Endothelial cell of umbilical vein (primary cell): ENCODE results near the gene CMIP. TPM values are rescaled to one million over a fixed set of nuclear protein-coding genes. Genes with fewer than 3 reads are reported as not detected.

ENCODE experiments used
- BruUV-seq: library from RNA; stranded (reverse); fragments of 400-500 nt; replicated peaks from 2 replicates; lab custom pipeline; 2021; lab: Mats Ljungman, UMichigan
- CTCF ChIA-PET: fragments of 300-600, 350-600 bp; sonication (Branson Sonifier 250); formaldehyde crosslinking; loops from one replicate; lab custom pipeline; 2021; ENCODE audit warnings: antibody characterized with exemption, inconsistent platforms; lab: Charles Lee
- POLR2A ChIA-PET: fragments of 300-600, 350-600 bp; sonication (Branson Sonifier 250); formaldehyde crosslinking; loops from one replicate; lab custom pipeline; 2021; ENCODE audit warnings: antibody characterized with exemption, inconsistent platforms; lab: Charles Lee
- DNase-seq: peaks from one replicate; pipeline ENCODE4 v3.0.0-alpha.2; 2011; ENCODE audit warnings: low read depth, low spot score
- FAIRE-seq: peaks from 2 replicates; lab custom pipeline; 2011; peaks lifted over from hg19 to GRCh38; lab: Jason Lieb, UNC
- H2AFZ ChIP-seq: 2 replicates; pipeline ENCODE4 v1.6.0; 2012; ENCODE audit warnings: low read depth, low read length, control low read depth, inconsistent platforms
- H3K27ac ChIP-seq: 2 replicates; pipeline ENCODE4 v1.5.1; 2011; ENCODE audit warnings: low read depth, mild to moderate bottlenecking, control low read depth, low read length, moderate library complexity; ENCODE audit not compliant: insufficient read depth
- H3K27me3 ChIP-seq, 2 experiments: 2 replicates each; pipeline versions ENCODE4 v1.6.0 to v1.6.1; 2011; ENCODE audit warnings: low read length in 2 of 2, mixed read lengths in 1 of 2; ENCODE audit not compliant: control insufficient read depth in 2 of 2, insufficient read depth in 2 of 2
- H3K36me3 ChIP-seq, 2 experiments: 2 replicates in 1 of 2; 3 replicates in 1 of 2; pipeline ENCODE4 v1.5.1; 2011; ENCODE audit warnings: low read length in 2 of 2, mild to moderate bottlenecking in 1 of 2, moderate library complexity in 1 of 2; ENCODE audit not compliant: control insufficient read depth in 2 of 2, insufficient read depth in 2 of 2; ENCODE audit errors: extremely low read depth in 1 of 2
- H3K4me1 ChIP-seq: 3 replicates; pipeline ENCODE4 v1.5.1; 2011; ENCODE audit warnings: mild to moderate bottlenecking, low read length; ENCODE audit not compliant: control insufficient read depth, insufficient read depth; ENCODE audit errors: extremely low read depth
- H3K4me2 ChIP-seq: 2 replicates; pipeline ENCODE4 v1.6.1; 2011; ENCODE audit warnings: low read length, control low read depth, mixed read lengths; ENCODE audit not compliant: insufficient read depth
- H3K4me3 ChIP-seq, 3 experiments: fragments of 200-600 bp in 1 of 3; sonication (generic), shearing (Covaris generic) in 1 of 3; replicated peaks in 1 of 3; 2 replicates each; pipeline ENCODE4 v1.5.1; 2011 to 2016; ENCODE audit warnings: control low read depth in 3 of 3, low read length in 3 of 3, mild to moderate bottlenecking in 2 of 3, inconsistent platforms in 1 of 3, low read depth in 1 of 3, moderate library complexity in 1 of 3; ENCODE audit not compliant: insufficient read depth in 1 of 3
- H3K79me2 ChIP-seq: 2 replicates; pipeline ENCODE4 v1.6.0; 2012; ENCODE audit warnings: low read length, inconsistent platforms; ENCODE audit not compliant: control insufficient read depth, insufficient read depth
- H3K9ac ChIP-seq: replicated peaks from 2 replicates; pipeline ENCODE3; 2011; ENCODE audit warnings: low read length, control low read depth; ENCODE audit not compliant: insufficient read depth; ENCODE audit errors: extremely low read depth
- H3K9me1 ChIP-seq: replicated peaks from 3 replicates; pipeline ENCODE4 v1.6.0; 2011; ENCODE audit warnings: mild to moderate bottlenecking, low read length; ENCODE audit not compliant: control insufficient read depth, insufficient read depth; ENCODE audit errors: extremely low read depth
- H3K9me3 ChIP-seq: replicated peaks from 2 replicates; pipeline ENCODE4 v1.5.1; 2012; ENCODE audit warnings: low read length, inconsistent platforms; ENCODE audit not compliant: control insufficient read depth, insufficient read depth
- H4K20me1 ChIP-seq: replicated peaks from 2 replicates; pipeline ENCODE3; 2011; ENCODE audit warnings: mild to moderate bottlenecking, low read length; ENCODE audit not compliant: control insufficient read depth, insufficient read depth; ENCODE audit errors: extremely low read depth
- CTCF ChIP-seq, 2 donors: IDR thresholded peaks; 1 replicate in 1 of 2; 2 replicates in 1 of 2; pipeline ENCODE4 v1.5.1; 2011; ENCODE audit warnings: low read length in 2 of 2, mild to moderate bottlenecking in 2 of 2, moderate library complexity in 2 of 2, control low read depth in 1 of 2, inconsistent platforms in 1 of 2, low read depth in 1 of 2; ENCODE audit not compliant: insufficient read depth in 1 of 2; ENCODE audit errors: extremely low read depth in 1 of 2
- EZH2 ChIP-seq: IDR thresholded peaks from 2 replicates; pipeline ENCODE4 v1.6.1; 2012; ENCODE audit warnings: borderline replicate concordance, low read depth, mild to moderate bottlenecking, moderate library complexity, low read length, inconsistent platforms; ENCODE audit not compliant: severe bottlenecking
- FOS ChIP-seq: IDR thresholded peaks from 2 replicates; pipeline ENCODE4 v1.6.1; 2011; ENCODE audit warnings: mild to moderate bottlenecking, low read length, moderate library complexity, borderline replicate concordance; ENCODE audit not compliant: insufficient read depth
- GATA2 ChIP-seq: IDR thresholded peaks from 2 replicates; pipeline ENCODE4 v1.7.0; 2011; ENCODE audit warnings: low read depth, mild to moderate bottlenecking, moderate library complexity, mixed read lengths, low read length; ENCODE audit not compliant: insufficient read length, insufficient read depth
- MYC ChIP-seq: IDR thresholded peaks from one replicate; pipeline ENCODE4 v1.6.1; 2011; ENCODE audit warnings: mild to moderate bottlenecking, low read depth, low read length
- POLR2AphosphoS5 ChIP-seq: IDR thresholded peaks from 2 replicates; pipeline ENCODE4 v1.6.1; 2012; ENCODE audit warnings: low read depth, mild to moderate bottlenecking, control low read depth, low read length, moderate library complexity; ENCODE audit not compliant: insufficient read depth
- dilution Hi-C: fragments of 300-500 bp; cut with MboI; formaldehyde crosslinking; loops from one replicate; pipeline ENCODE4 v1.15.0; 2019; ENCODE audit warnings: low sequenced_read_pairs; ENCODE audit not compliant: extremely low pct_ligation_motif_present
- intact Hi-C: fragments of 100-400 bp; cut with micrococcal nuclease; formaldehyde crosslinking; loops from one replicate; pipeline ENCODE4 v1.10.0; 2022
- polyA plus RNA-seq, 4 experiments: library from polyadenylated mRNA; depleted of rRNA in 3 of 4; stranded (reverse) in 3 of 4; unstranded in 1 of 4; fragments of >200 nt; gene quantifications; 2 replicates each; pipeline versions ENCODE4 v1.2.1 to v1.2.3, GENCODE V29; 2011 to 2012; ENCODE audit warnings: missing spikeins in 1 of 4
- total RNA-seq: library from RNA; stranded (reverse); gene quantifications from 2 replicates; pipeline ENCODE4 v1.2.3, GENCODE V29; 2021

Gene CMIP
- total and polyA plus RNA-seq, 2 donors (not counting 3 experiments of a cell fraction or from before 2014, with no cell fraction given) = 29.0 to 101 TPM

GRCh38 chr16:81573533-81574020 lies 129.0 kb downstream of the CMIP start:
- dilution Hi-C loops = no loop called here
- no peak overlapping the region for H3K27ac ChIP-seq
- H3K9me3 ChIP-seq = no peaks in the 10 kb centered on the region
- H3K27me3 ChIP-seq = no peaks in the 10 kb centered on the region
- no peak overlapping the region for H3K9ac ChIP-seq
- peaks cover 2% of the 10 kb centered on the region for H3K4me1 ChIP-seq
- H3K4me3 ChIP-seq = no peak overlapping the region
- intact Hi-C loops = no loop called here
- H4K20me1 ChIP-seq = no peaks in the 10 kb centered on the region
- no TSS peak for BruUV-seq
- H3K9me1 ChIP-seq = no peaks in the 10 kb centered on the region
- POLR2A ChIA-PET = no interaction called here
- H3K4me2 ChIP-seq = no peak overlapping the region
- H2AFZ ChIP-seq = no peak overlapping the region
- FAIRE-seq (no peak), DNase-seq (no peak)
- H3K36me3 ChIP-seq = no peaks in the 10 kb centered on the region
- peaks cover 26% of the 10 kb centered on the region for H3K79me2 ChIP-seq
- TF ChIP-seq FOS (no peak), POLR2AphosphoS5 (no peak), MYC (no peak), CTCF (IDR thresholded peaks at IDR 0.05; ENCODE audit: extremely low read depth in 1 of 2, insufficient read depth in 1 of 2, low read depth in 1 of 2, low read length in 2 of 2) (no peak), GATA2 (no peak), EZH2 (no peak)
- CTCF ChIA-PET = interaction anchor here (0.9 kb wide), 1 partner anchor 9 kb away, joined by 3 read pairs; no protein-coding TSS in a partner anchor
